Endothelial cell of umbilical vein (primary cell): ENCODE data around the gene MS4A15. TPM values are rescaled to one million over a fixed set of nuclear protein-coding genes. Genes with fewer than 3 reads are reported as not detected.

Experiments used
- BruUV-seq: library from RNA; stranded (reverse); fragments of 400-500 nt; replicated peaks from 2 replicates; lab custom pipeline; 2021; lab: Mats Ljungman, UMichigan
- CTCF ChIA-PET: fragments of 300-600, 350-600 bp; sonication (Branson Sonifier 250); formaldehyde crosslinking; loops from one replicate; lab custom pipeline; 2021; ENCODE audit warnings: antibody characterized with exemption, inconsistent platforms; lab: Charles Lee
- POLR2A ChIA-PET: fragments of 300-600, 350-600 bp; sonication (Branson Sonifier 250); formaldehyde crosslinking; loops from one replicate; lab custom pipeline; 2021; ENCODE audit warnings: antibody characterized with exemption, inconsistent platforms; lab: Charles Lee
- DNase-seq: peaks from one replicate; pipeline ENCODE4 v3.0.0-alpha.2; 2011; ENCODE audit warnings: low read depth, low spot score
- FAIRE-seq: peaks from 2 replicates; lab custom pipeline; 2011; peaks lifted over from hg19 to GRCh38; lab: Jason Lieb, UNC
- H2AFZ ChIP-seq: 2 replicates; pipeline ENCODE4 v1.6.0; 2012; ENCODE audit warnings: low read depth, low read length, control low read depth, inconsistent platforms
- H3K27ac ChIP-seq: 2 replicates; pipeline ENCODE4 v1.5.1; 2011; ENCODE audit warnings: low read depth, mild to moderate bottlenecking, control low read depth, low read length, moderate library complexity; ENCODE audit not compliant: insufficient read depth
- H3K27me3 ChIP-seq, 2 experiments: 2 replicates each; pipeline versions ENCODE4 v1.6.0 to v1.6.1; 2011; ENCODE audit warnings: low read length in 2 of 2, mixed read lengths in 1 of 2; ENCODE audit not compliant: control insufficient read depth in 2 of 2, insufficient read depth in 2 of 2
- H3K36me3 ChIP-seq, 2 experiments: 2 replicates in 1 of 2; 3 replicates in 1 of 2; pipeline ENCODE4 v1.5.1; 2011; ENCODE audit warnings: low read length in 2 of 2, mild to moderate bottlenecking in 1 of 2, moderate library complexity in 1 of 2; ENCODE audit not compliant: control insufficient read depth in 2 of 2, insufficient read depth in 2 of 2; ENCODE audit errors: extremely low read depth in 1 of 2
- H3K4me1 ChIP-seq: 3 replicates; pipeline ENCODE4 v1.5.1; 2011; ENCODE audit warnings: mild to moderate bottlenecking, low read length; ENCODE audit not compliant: control insufficient read depth, insufficient read depth; ENCODE audit errors: extremely low read depth
- H3K4me2 ChIP-seq: 2 replicates; pipeline ENCODE4 v1.6.1; 2011; ENCODE audit warnings: low read length, control low read depth, mixed read lengths; ENCODE audit not compliant: insufficient read depth
- H3K4me3 ChIP-seq, 3 experiments: fragments of 200-600 bp in 1 of 3; sonication (generic), shearing (Covaris generic) in 1 of 3; replicated peaks in 1 of 3; 2 replicates each; pipeline ENCODE4 v1.5.1; 2011 to 2016; ENCODE audit warnings: control low read depth in 3 of 3, low read length in 3 of 3, mild to moderate bottlenecking in 2 of 3, inconsistent platforms in 1 of 3, low read depth in 1 of 3, moderate library complexity in 1 of 3; ENCODE audit not compliant: insufficient read depth in 1 of 3
- H3K79me2 ChIP-seq: 2 replicates; pipeline ENCODE4 v1.6.0; 2012; ENCODE audit warnings: low read length, inconsistent platforms; ENCODE audit not compliant: control insufficient read depth, insufficient read depth
- H3K9ac ChIP-seq: replicated peaks from 2 replicates; pipeline ENCODE3; 2011; ENCODE audit warnings: low read length, control low read depth; ENCODE audit not compliant: insufficient read depth; ENCODE audit errors: extremely low read depth
- H3K9me1 ChIP-seq: replicated peaks from 3 replicates; pipeline ENCODE4 v1.6.0; 2011; ENCODE audit warnings: mild to moderate bottlenecking, low read length; ENCODE audit not compliant: control insufficient read depth, insufficient read depth; ENCODE audit errors: extremely low read depth
- H3K9me3 ChIP-seq: replicated peaks from 2 replicates; pipeline ENCODE4 v1.5.1; 2012; ENCODE audit warnings: low read length, inconsistent platforms; ENCODE audit not compliant: control insufficient read depth, insufficient read depth
- H4K20me1 ChIP-seq: replicated peaks from 2 replicates; pipeline ENCODE3; 2011; ENCODE audit warnings: mild to moderate bottlenecking, low read length; ENCODE audit not compliant: control insufficient read depth, insufficient read depth; ENCODE audit errors: extremely low read depth
- EZH2 ChIP-seq: IDR thresholded peaks from 2 replicates; pipeline ENCODE4 v1.6.1; 2012; ENCODE audit warnings: borderline replicate concordance, low read depth, mild to moderate bottlenecking, moderate library complexity, low read length, inconsistent platforms; ENCODE audit not compliant: severe bottlenecking
- FOS ChIP-seq: IDR thresholded peaks from 2 replicates; pipeline ENCODE4 v1.6.1; 2011; ENCODE audit warnings: mild to moderate bottlenecking, low read length, moderate library complexity, borderline replicate concordance; ENCODE audit not compliant: insufficient read depth
- GATA2 ChIP-seq: IDR thresholded peaks from 2 replicates; pipeline ENCODE4 v1.7.0; 2011; ENCODE audit warnings: low read depth, mild to moderate bottlenecking, moderate library complexity, mixed read lengths, low read length; ENCODE audit not compliant: insufficient read length, insufficient read depth
- JUN ChIP-seq: IDR thresholded peaks from 2 replicates; pipeline ENCODE4 v1.6.1; 2011; ENCODE audit warnings: borderline replicate concordance, low read depth; ENCODE audit not compliant: insufficient read length, insufficient read depth
- MYC ChIP-seq: IDR thresholded peaks from one replicate; pipeline ENCODE4 v1.6.1; 2011; ENCODE audit warnings: mild to moderate bottlenecking, low read depth, low read length
- POLR2A ChIP-seq: IDR thresholded peaks from 2 replicates; pipeline ENCODE4 v1.6.1; 2012; ENCODE audit warnings: low read depth, mild to moderate bottlenecking, control low read depth, low read length
- POLR2AphosphoS5 ChIP-seq: IDR thresholded peaks from 2 replicates; pipeline ENCODE4 v1.6.1; 2012; ENCODE audit warnings: low read depth, mild to moderate bottlenecking, control low read depth, low read length, moderate library complexity; ENCODE audit not compliant: insufficient read depth
- dilution Hi-C: fragments of 300-500 bp; cut with MboI; formaldehyde crosslinking; loops from one replicate; pipeline ENCODE4 v1.15.0; 2019; ENCODE audit warnings: low sequenced_read_pairs; ENCODE audit not compliant: extremely low pct_ligation_motif_present
- intact Hi-C: fragments of 100-400 bp; cut with micrococcal nuclease; formaldehyde crosslinking; loops from one replicate; pipeline ENCODE4 v1.10.0; 2022
- polyA plus RNA-seq, 4 experiments: library from polyadenylated mRNA; depleted of rRNA in 3 of 4; stranded (reverse) in 3 of 4; unstranded in 1 of 4; fragments of >200 nt; gene quantifications; 2 replicates each; pipeline versions ENCODE4 v1.2.1 to v1.2.3, GENCODE V29; 2011 to 2012; ENCODE audit warnings: missing spikeins in 1 of 4
- total RNA-seq: library from RNA; stranded (reverse); gene quantifications from 2 replicates; pipeline ENCODE4 v1.2.3, GENCODE V29; 2021
- TF ChIP-seq, protein P1 (sequence below): IDR thresholded peaks from 2 replicates; pipeline ENCODE4 v1.6.1; 2011; ENCODE audit not compliant: insufficient read depth, insufficient read length
- TF ChIP-seq, protein P2 (sequence below), 2 donors: IDR thresholded peaks; 1 replicate in 1 of 2; 2 replicates in 1 of 2; pipeline ENCODE4 v1.5.1; 2011; ENCODE audit warnings: low read length in 2 of 2, mild to moderate bottlenecking in 2 of 2, moderate library complexity in 2 of 2, control low read depth in 1 of 2, inconsistent platforms in 1 of 2, low read depth in 1 of 2; ENCODE audit not compliant: insufficient read depth in 1 of 2; ENCODE audit errors: extremely low read depth in 1 of 2

Gene MS4A15
- total and polyA plus RNA-seq, 2 donors (not counting 3 experiments of a cell fraction or from before 2014, with no cell fraction given), result not detected

DNA sequence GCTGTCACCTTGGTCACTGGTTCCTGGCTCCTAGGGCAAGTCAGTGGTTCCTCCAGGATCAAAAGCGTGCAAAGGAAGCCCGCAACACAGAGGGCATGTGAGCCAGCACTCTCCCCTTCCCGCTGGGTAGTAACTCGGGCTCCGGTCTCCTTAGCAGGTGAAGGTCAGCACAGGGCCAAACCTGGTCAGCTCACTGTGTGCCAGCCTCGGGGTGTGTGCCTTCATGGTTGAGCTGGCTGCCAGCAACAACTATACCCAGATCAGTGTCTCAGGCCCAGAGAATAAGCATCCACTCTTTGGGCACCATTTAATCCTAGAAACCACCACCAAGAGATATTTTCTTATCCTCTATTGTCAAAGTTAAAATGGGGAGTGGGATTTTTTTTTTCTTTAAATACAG, 69.1 kb downstream of the MS4A15 start:
- ChIA-PET POLR2A (no interaction called here), CTCF (interaction anchor here (1.9 kb wide), 1 partner anchor 50 kb away, joined by 6 read pairs; no protein-coding TSS in a partner anchor)
- Histone ChIP-seq H3K4me3 (no peak overlapping the region), H3K9me1 (no peaks in the 10 kb centered on the region), H3K4me1 (no peaks in the 10 kb centered on the region), H2AFZ (no peak overlapping the region), H3K4me2 (no peak overlapping the region), H3K9me3 (no peaks in the 10 kb centered on the region), H3K27ac (no peak overlapping the region), H3K79me2 (no peaks in the 10 kb centered on the region), H4K20me1 (no peaks in the 10 kb centered on the region), H3K27me3 (no peaks in the 10 kb centered on the region), H3K36me3 (no peaks in the 10 kb centered on the region), H3K9ac (no peak overlapping the region)
- DNase-seq, result no peak
- TF ChIP-seq FOS (no peak), MYC (no peak), EZH2 (no peak), JUN (no peak), GATA2 (no peak), POLR2A (no peak), POLR2AphosphoS5 (no peak)
- TF ChIP-seq, protein P1, sequence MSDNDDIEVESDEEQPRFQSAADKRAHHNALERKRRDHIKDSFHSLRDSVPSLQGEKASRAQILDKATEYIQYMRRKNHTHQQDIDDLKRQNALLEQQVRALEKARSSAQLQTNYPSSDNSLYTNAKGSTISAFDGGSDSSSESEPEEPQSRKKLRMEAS, result no peak
- TF ChIP-seq, protein P2, sequence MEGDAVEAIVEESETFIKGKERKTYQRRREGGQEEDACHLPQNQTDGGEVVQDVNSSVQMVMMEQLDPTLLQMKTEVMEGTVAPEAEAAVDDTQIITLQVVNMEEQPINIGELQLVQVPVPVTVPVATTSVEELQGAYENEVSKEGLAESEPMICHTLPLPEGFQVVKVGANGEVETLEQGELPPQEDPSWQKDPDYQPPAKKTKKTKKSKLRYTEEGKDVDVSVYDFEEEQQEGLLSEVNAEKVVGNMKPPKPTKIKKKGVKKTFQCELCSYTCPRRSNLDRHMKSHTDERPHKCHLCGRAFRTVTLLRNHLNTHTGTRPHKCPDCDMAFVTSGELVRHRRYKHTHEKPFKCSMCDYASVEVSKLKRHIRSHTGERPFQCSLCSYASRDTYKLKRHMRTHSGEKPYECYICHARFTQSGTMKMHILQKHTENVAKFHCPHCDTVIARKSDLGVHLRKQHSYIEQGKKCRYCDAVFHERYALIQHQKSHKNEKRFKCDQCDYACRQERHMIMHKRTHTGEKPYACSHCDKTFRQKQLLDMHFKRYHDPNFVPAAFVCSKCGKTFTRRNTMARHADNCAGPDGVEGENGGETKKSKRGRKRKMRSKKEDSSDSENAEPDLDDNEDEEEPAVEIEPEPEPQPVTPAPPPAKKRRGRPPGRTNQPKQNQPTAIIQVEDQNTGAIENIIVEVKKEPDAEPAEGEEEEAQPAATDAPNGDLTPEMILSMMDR (IDR thresholded peaks at IDR 0.05; ENCODE audit: extremely low read depth in 1 of 2, insufficient read depth in 1 of 2, low read depth in 1 of 2, low read length in 2 of 2), result no peak
- dilution Hi-C loops (no loop called here), intact Hi-C loops (loop anchor here (10.0 kb wide), 1 partner anchor 801 kb away; no protein-coding TSS in a partner anchor)
- no TSS peak for BruUV-seq
- no peak for FAIRE-seq

Other genes starting within 250 kb of the MS4A15 start
- not detected in 2 replicates for gene MS4A13, start 241.5 kb upstream of the MS4A15 start, total RNA-seq
- gene MS4A13, start 241.5 kb upstream of the MS4A15 start, polyA plus RNA-seq, result not detected in 2 replicates
- not detected in 2 replicates for gene MS4A8, start 57.3 kb upstream of the MS4A15 start, total RNA-seq
- gene MS4A8, start 57.3 kb upstream of the MS4A15 start, polyA plus RNA-seq, result not detected in 2 replicates
- not detected in 2 replicates for gene MS4A18, start 32.1 kb upstream of the MS4A15 start, total RNA-seq
- gene MS4A18, start 32.1 kb upstream of the MS4A15 start, polyA plus RNA-seq, result not detected in 2 replicates
- gene MS4A10, start 28.5 kb downstream of the MS4A15 start, total RNA-seq, result not detected in 2 replicates
- not detected in 2 replicates for gene MS4A10, start 28.5 kb downstream of the MS4A15 start, polyA plus RNA-seq
- 57.6 and 60.8 TPM in 2 replicates for gene CCDC86, start 85.2 kb downstream of the MS4A15 start, total RNA-seq
- gene CCDC86, start 85.2 kb downstream of the MS4A15 start, polyA plus RNA-seq, result 29.8 and 32.3 TPM in 2 replicates
- 0.15 TPM in 1 of 2 replicates, not detected in the other for gene PTGDR2, start 99.1 kb downstream of the MS4A15 start, total RNA-seq
- not detected in 2 replicates for gene PTGDR2, start 99.1 kb downstream of the MS4A15 start, polyA plus RNA-seq
- gene ZP1, start 110.7 kb downstream of the MS4A15 start, total RNA-seq, result not detected in 2 replicates
- not detected in 2 replicates for gene ZP1, start 110.7 kb downstream of the MS4A15 start, polyA plus RNA-seq
- 114 and 126 TPM in 2 replicates for gene PRPF19, start 149.7 kb downstream of the MS4A15 start, total RNA-seq
- 97.1 and 121 TPM in 2 replicates for gene PRPF19, start 149.7 kb downstream of the MS4A15 start, polyA plus RNA-seq
- gene TMEM109, start 157.3 kb downstream of the MS4A15 start, total RNA-seq, result 172 and 192 TPM in 2 replicates
- 141 and 143 TPM in 2 replicates for gene TMEM109, start 157.3 kb downstream of the MS4A15 start, polyA plus RNA-seq
- gene TMEM132A, start 167.6 kb downstream of the MS4A15 start, total RNA-seq, result 106 and 120 TPM in 2 replicates
- gene TMEM132A, start 167.6 kb downstream of the MS4A15 start, polyA plus RNA-seq, result 74.3 and 97.9 TPM in 2 replicates
- 1.7 and 4.4 TPM in 2 replicates for gene SLC15A3, start 195.3 kb downstream of the MS4A15 start, total RNA-seq
- 3.3 TPM in 2 replicates for gene SLC15A3, start 195.3 kb downstream of the MS4A15 start, polyA plus RNA-seq
- not detected in 2 replicates for gene CD6, start 214.8 kb downstream of the MS4A15 start, total RNA-seq
- not detected in 2 replicates for gene CD6, start 214.8 kb downstream of the MS4A15 start, polyA plus RNA-seq